Subcutaneous abdominal adipose tissue (tissue), 5 donors: ENCODE results near the gene MCCC1.

ENCODE experiments used
- H3K27ac ChIP-seq: one replicate; pipeline ENCODE4 v1.7.0; 2013; ENCODE audit warnings: low read depth, mild to moderate bottlenecking, inconsistent platforms, low read length, moderate library complexity
- H3K27me3 ChIP-seq, 5 donors: one replicate each; pipeline ENCODE4 v1.7.0; 2013; ENCODE audit warnings: low read length in 5 of 5, inconsistent platforms in 1 of 5; ENCODE audit not compliant: control insufficient read depth in 5 of 5, insufficient read depth in 4 of 5
- H3K36me3 ChIP-seq, 5 donors: one replicate each; pipeline ENCODE4 v1.7.0; 2013; ENCODE audit warnings: low read length in 5 of 5; ENCODE audit not compliant: control insufficient read depth in 5 of 5, insufficient read depth in 5 of 5
- H3K4me1 ChIP-seq, 5 donors: one replicate each; pipeline ENCODE4 v1.7.0; 2013; ENCODE audit warnings: low read length in 5 of 5, mild to moderate bottlenecking in 3 of 5, moderate library complexity in 1 of 5; ENCODE audit not compliant: control insufficient read depth in 5 of 5, insufficient read depth in 5 of 5
- H3K4me3 ChIP-seq, 5 donors: one replicate each; pipeline ENCODE4 v1.7.0; 2013; ENCODE audit warnings: low read length in 5 of 5, low read depth in 1 of 5
- H3K9ac ChIP-seq, 5 donors: one replicate each; pipeline ENCODE4 v1.7.0; 2013; ENCODE audit warnings: low read length in 5 of 5, mild to moderate bottlenecking in 4 of 5, moderate library complexity in 3 of 5
- H3K9me3 ChIP-seq, 5 donors: one replicate each; pipeline ENCODE4 v1.7.0; 2013; ENCODE audit warnings: low read length in 5 of 5; ENCODE audit not compliant: control insufficient read depth in 5 of 5
- donor health status: healthy.
- donor health status: healthy.
- donor health status: healthy.
- donor health status: healthy.
- donor health status: healthy.

Gene MCCC1

DNA sequence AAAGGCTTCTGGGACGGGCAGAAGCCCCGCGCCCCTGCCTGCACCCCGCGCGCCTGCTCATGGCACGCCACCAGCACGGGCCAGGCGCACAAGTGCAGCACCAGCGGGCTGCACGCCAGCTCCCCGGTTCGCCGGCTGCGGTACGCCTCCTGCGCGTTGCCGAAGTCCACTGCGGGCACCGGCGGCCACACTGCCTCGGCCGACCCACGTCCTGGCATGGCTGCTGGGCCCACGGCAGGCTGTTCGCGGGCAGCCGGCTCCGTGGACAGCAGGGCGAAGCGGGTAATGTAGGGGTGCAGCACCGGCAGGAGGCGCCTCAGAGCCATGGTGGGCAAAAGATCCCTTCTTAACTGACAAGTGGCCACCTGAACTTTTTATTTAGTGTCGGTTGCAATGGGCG lies 34.8 kb downstream of the MCCC1 start:
- no peaks in the 10 kb centered on the region for H3K27me3 ChIP-seq
- H3K9me3 ChIP-seq: no peaks in the 10 kb centered on the region
- H3K9ac ChIP-seq: no peak overlapping the region
- H3K36me3 ChIP-seq: peaks cover 11 to 39% (median 27%) of the 10 kb centered on the region in 5 donors
- H3K27ac ChIP-seq: no peak overlapping the region
- no peak overlapping the region for H3K4me3 ChIP-seq
- no peaks in the 10 kb centered on the region for H3K4me1 ChIP-seq

DNA sequence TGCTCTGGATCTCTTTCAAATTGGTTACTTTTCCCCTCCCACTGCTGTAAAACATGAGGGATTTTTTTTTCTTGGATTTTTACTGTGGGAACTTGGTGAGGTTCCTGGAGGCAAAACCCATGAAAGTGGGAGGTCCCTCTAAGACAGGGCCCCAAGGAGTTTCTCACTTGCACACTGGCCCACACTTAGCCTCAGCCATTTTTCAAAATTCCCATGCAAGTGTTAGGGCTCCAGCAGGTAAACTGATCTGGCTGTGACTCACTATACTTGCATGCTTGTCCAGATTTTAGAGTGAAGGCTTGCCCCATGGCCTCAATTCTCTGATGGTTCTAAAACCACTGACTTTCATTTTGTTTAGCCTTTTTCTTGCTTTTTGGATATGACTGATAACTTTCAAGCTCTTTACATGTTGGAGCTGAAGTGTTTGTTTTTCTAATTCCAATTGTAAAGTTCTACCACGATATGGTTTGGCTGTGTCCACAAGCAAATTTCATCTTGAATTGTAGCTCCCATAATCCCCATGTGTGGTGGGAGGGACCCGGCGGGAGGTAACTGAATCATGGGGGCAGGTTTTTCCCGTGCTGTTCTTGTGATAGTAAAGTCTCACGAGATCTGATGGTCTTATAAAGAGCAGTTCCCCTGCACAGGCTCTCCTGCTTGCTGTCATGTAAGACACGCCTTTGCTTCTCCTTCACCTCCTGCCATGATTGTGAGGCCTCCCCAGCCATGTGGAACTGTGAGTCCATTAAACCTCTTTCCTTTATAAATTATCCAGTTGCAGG lies 37.7 kb downstream of the MCCC1 start:
- H3K27me3 ChIP-seq: no peaks in the 10 kb centered on the region
- H3K27ac ChIP-seq: no peak overlapping the region
- no peaks in the 10 kb centered on the region for H3K9me3 ChIP-seq
- H3K9ac ChIP-seq: no peak overlapping the region
- H3K4me3 ChIP-seq: no peak overlapping the region
- H3K4me1 ChIP-seq: no peaks in the 10 kb centered on the region
- peaks cover 0 to 30% (median 17%) of the 10 kb centered on the region in 5 donors for H3K36me3 ChIP-seq

DNA sequence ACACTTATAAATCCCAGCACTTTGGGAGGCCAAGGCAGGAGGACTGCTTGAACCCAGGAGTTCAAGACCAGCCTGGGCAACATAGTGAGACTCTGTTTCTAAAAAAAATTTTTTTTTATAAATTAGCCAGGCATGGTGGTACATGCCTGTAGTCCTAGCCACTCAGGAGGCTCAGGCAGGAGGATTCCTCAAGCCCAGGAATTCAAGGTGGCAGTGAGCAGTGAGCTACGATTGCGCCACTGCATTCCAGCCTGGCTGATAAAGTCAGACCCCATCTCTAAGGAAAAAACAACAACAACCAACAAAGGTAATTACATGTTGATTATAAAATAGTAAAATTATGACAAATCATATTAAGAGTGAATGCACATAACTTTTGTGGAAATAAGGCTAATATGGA lies 40.9 kb downstream of the MCCC1 start:
- no peaks in the 10 kb centered on the region for H3K4me1 ChIP-seq
- H3K27ac ChIP-seq: no peak overlapping the region
- H3K4me3 ChIP-seq: no peak overlapping the region
- H3K9ac ChIP-seq: no peak overlapping the region
- H3K9me3 ChIP-seq: no peaks in the 10 kb centered on the region
- no peaks in the 10 kb centered on the region for H3K27me3 ChIP-seq
- peaks cover 4 to 30% (median 20%) of the 10 kb centered on the region in 5 donors for H3K36me3 ChIP-seq

DNA sequence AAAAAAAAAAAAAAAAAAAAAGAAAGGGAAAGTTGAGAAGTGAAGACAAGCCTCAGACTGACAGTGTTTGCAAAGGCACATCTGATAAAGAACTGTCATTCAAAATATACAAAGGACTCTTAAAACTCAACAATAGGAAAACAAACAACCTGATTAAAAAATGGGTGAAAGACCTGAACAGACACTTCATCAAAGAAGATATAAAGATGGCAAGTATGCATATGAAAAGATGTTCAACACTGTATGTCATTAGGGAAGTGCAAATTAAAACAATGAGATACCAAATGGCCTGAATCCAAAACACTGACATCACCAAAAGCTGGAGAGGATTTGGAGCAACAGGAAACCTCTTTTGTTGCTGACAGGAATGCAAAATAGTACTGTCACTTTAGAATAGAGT lies 48.6 kb downstream of the MCCC1 start:
- H3K27ac ChIP-seq: no peak overlapping the region

GRCh38 chr3:183046883-183047282 lies 52.4 kb downstream of the MCCC1 start:
- H3K36me3 ChIP-seq: peaks cover 33 to 56% (median 46%) of the 10 kb centered on the region in 5 donors
- H3K9me3 ChIP-seq: peaks cover 0 to 7% (median 3%) of the 10 kb centered on the region in 5 donors
- no peak overlapping the region for H3K9ac ChIP-seq
- H3K27ac ChIP-seq: no peak overlapping the region
- peaks cover 0 to 8% (median 4%) of the 10 kb centered on the region in 5 donors for H3K4me1 ChIP-seq
- no peaks in the 10 kb centered on the region for H3K27me3 ChIP-seq
- H3K4me3 ChIP-seq: no peak overlapping the region

More for the DNA sequence above, 48.6 kb downstream of the MCCC1 start:
- Histone ChIP-seq H3K4me3 (no peak overlapping the region), H3K27me3 (no peaks in the 10 kb centered on the region), H3K9ac (no peak overlapping the region), H3K4me1 (peaks cover 0 to 8% (median 4%) of the 10 kb centered on the region in 5 donors), H3K9me3 (peaks cover 0 to 7% (median 3%) of the 10 kb centered on the region in 5 donors), H3K36me3 (peaks cover 25 to 46% (median 31%) of the 10 kb centered on the region in 5 donors)

DNA sequence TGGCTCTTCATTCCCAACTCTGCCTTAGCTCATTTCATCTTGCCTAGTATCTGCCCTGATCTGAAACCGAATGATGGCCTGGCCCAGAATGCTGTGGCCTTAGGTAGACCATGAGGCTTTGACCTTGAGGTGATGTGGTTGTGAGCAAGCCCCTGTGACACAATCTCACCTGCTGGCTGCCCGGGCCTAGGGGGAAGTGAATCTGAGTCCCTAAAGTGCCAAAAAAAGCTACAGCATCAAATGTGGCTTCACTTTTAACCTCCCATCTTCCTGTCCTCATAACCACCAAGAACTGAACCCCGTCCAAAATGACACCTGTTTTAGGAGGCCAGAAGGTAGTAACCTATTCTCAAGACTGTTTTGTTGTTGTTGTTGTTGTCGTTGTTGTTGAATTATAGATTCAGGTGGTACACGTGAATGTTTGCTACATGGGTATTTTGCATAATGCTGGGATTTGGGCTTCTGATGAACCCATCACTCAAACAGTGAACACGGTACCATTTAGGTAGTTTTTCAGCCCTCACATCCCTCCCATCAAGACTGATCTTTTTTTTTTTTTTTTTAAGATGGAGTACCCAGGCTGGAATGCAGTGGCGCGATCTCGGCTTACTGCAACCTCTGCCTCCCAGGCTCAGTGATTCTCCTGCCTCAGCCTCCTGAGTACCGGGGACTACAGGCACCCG lies 54.6 kb downstream of the MCCC1 start:
- Histone ChIP-seq H3K27me3 (no peaks in the 10 kb centered on the region), H3K4me1 (peaks cover 0 to 8% (median 4%) of the 10 kb centered on the region in 5 donors), H3K36me3 (peaks cover 25 to 51% (median 38%) of the 10 kb centered on the region in 5 donors), H3K9me3 (no peaks in the 10 kb centered on the region), H3K4me3 (no peak overlapping the region), H3K9ac (no peak overlapping the region), H3K27ac (no peak overlapping the region)

DNA sequence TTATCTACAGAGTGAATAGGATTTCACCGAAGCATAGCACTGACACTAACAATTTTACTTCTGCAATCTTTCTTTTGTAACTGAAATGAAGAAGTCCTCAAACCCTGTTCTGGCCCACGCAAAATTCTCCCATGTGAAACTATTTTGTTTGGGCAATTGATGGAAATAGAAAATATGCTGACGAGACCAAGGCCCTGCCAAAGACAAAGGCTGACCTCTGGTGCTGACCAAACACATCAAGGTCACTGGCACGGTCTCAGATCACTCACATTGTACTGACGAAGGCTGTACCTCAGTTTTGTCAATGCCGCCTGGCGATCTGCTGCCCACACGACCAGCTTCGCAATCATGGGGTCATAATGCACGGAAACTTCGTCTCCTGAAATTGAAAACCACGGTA lies 60.5 kb downstream of the MCCC1 start:
- Histone ChIP-seq H3K4me3 (no peak overlapping the region), H3K9ac (no peak overlapping the region), H3K27me3 (no peaks in the 10 kb centered on the region), H3K9me3 (no peaks in the 10 kb centered on the region), H3K27ac (no peak overlapping the region), H3K4me1 (no peaks in the 10 kb centered on the region), H3K36me3 (peaks cover 39 to 66% (median 52%) of the 10 kb centered on the region in 5 donors)

DNA sequence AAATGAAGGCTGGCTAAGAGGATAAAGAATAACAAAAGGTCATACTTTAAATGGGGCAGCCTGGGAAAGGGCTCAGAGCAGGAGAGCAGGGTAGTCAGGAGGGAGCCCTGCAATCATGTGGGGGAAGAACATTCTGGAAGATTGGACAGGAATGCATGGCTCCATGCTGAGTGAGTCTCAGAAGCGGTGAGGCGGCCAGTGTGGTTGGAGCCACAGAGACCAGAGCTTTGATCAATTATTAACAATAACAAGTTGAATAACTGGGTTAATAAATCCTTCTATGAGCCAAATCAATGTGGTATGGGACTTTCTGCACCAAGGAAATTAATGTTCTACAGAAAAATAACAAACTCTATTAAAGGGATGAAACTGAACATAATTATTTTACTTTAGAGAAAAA lies 61.1 kb downstream of the MCCC1 start:
- H3K4me1 ChIP-seq: no peaks in the 10 kb centered on the region
- no peak overlapping the region for H3K9ac ChIP-seq
- H3K36me3 ChIP-seq: peaks cover 38 to 67% (median 50%) of the 10 kb centered on the region in 5 donors
- no peaks in the 10 kb centered on the region for H3K9me3 ChIP-seq
- H3K27me3 ChIP-seq: no peaks in the 10 kb centered on the region
- no peak overlapping the region for H3K27ac ChIP-seq
- no peak overlapping the region for H3K4me3 ChIP-seq

GRCh38 chr3:183033746-183034145 lies 65.5 kb downstream of the MCCC1 start:
- no peaks in the 10 kb centered on the region for H3K4me1 ChIP-seq
- H3K9me3 ChIP-seq: no peaks in the 10 kb centered on the region
- no peaks in the 10 kb centered on the region for H3K27me3 ChIP-seq
- no peak overlapping the region for H3K4me3 ChIP-seq
- no peak overlapping the region for H3K27ac ChIP-seq
- H3K36me3 ChIP-seq: peaks cover 45 to 75% (median 55%) of the 10 kb centered on the region in 5 donors
- H3K9ac ChIP-seq: no peak overlapping the region

- H3K4me1 ChIP-seq: no peaks in the 10 kb centered on the region
- H3K9ac ChIP-seq: no peak overlapping the region
- peaks cover 0 to 2% (median 0%) of the 10 kb centered on the region in 5 donors for H3K9me3 ChIP-seq
- peaks cover 47 to 74% (median 54%) of the 10 kb centered on the region in 5 donors for H3K36me3 ChIP-seq
- no peak overlapping the region for H3K27ac ChIP-seq
- H3K27me3 ChIP-seq: no peaks in the 10 kb centered on the region
- no peak overlapping the region for H3K4me3 ChIP-seq
Observed at GRCh38 chr3:183032880-183033555, 66.3 kb downstream of the MCCC1 start.
